Measurements from ENCODE around the gene SLC5A2.
"Not testable (repeated sequence)": the region's sequence is repeated elsewhere in the genome, so short reads cannot be mapped to it uniquely, and the experiment has no call there.

The SLC5A2 gene

DNA sequence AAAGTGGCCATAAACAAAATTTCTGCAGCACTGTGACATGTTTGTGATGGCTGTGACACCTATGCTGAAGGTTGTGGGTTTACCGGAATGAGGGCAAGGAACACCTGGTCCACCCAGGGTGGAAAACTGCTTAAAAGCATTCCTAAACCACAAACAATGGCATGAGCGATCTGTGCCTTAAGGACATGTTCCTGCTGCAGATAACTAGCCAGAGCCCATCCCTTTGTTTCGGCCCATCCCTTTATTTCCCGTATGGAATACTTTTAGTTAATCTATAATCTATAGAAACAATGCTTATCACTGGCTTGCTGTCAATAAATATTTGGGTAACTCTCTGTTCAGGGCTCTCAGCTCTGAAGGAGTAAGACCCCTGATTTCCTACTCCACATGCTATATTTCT lies 56.8 kb downstream of the SLC5A2 start:
- H3K27ac ChIP-seq (ENCODE audit: low read depth in 2 of 2, low read length in 2 of 2); H3K4me1 ChIP-seq (ENCODE audit: control insufficient read depth in 2 of 2, insufficient read depth in 2 of 2, low read length in 2 of 2); H3K9ac ChIP-seq (ENCODE audit: low read depth in 1 of 2, low read length in 2 of 2); H3K9me3 ChIP-seq (ENCODE audit: control insufficient read depth in 2 of 2, low read length in 2 of 2); H3K27me3 ChIP-seq (ENCODE audit: control insufficient read depth in 2 of 2, insufficient read depth in 2 of 2, low read length in 2 of 2); H3K36me3 ChIP-seq (ENCODE audit: control insufficient read depth in 2 of 2, insufficient read depth in 2 of 2, low read length in 2 of 2); H3K4me3 ChIP-seq (ENCODE audit: low read length in 2 of 2): not testable (repeated sequence)
